HG03378 (cell line): Measurements from ENCODE around the gene SCML1.

Source experiments
- ATAC-seq: cut with Tn5 transposase; IDR thresholded peaks from one replicate; pipeline ENCODE4 v1.9.1; 2021; ENCODE audit warnings: mild to moderate bottlenecking, moderate library complexity; ENCODE audit not compliant: unreplicated experiment

The SCML1 gene

GRCh38 chrX:17788956-17789562, 51.8 kb downstream of the SCML1 start:
- ATAC-seq: no peak

GRCh38 chrX:17792826-17793225, 55.5 kb downstream of the SCML1 start:
- no peak for ATAC-seq

GRCh38 chrX:17798921-17799320, 61.6 kb downstream of the SCML1 start:
- no peak for ATAC-seq

GRCh38 chrX:17801431-17801830, 64.1 kb downstream of the SCML1 start:
- ATAC-seq: no peak

- no peak for ATAC-seq
Observed at GRCh38 chrX:17802756-17803155, 65.5 kb downstream of the SCML1 start.

GRCh38 chrX:17803449-17803848, 66.2 kb downstream of the SCML1 start:
- ATAC-seq: no peak
